Endothelial cell of umbilical vein (primary cell): Measurements from ENCODE around the gene PTPRE. TPM values are rescaled to one million over a fixed set of nuclear protein-coding genes. Genes with fewer than 3 reads are reported as not detected.

Experiments
- BruUV-seq: library from RNA; stranded (reverse); fragments of 400-500 nt; replicated peaks from 2 replicates; lab custom pipeline; 2021; lab: Mats Ljungman, UMichigan
- CTCF ChIA-PET: fragments of 300-600, 350-600 bp; sonication (Branson Sonifier 250); formaldehyde crosslinking; loops from one replicate; lab custom pipeline; 2021; ENCODE audit warnings: antibody characterized with exemption, inconsistent platforms; lab: Charles Lee
- POLR2A ChIA-PET: fragments of 300-600, 350-600 bp; sonication (Branson Sonifier 250); formaldehyde crosslinking; loops from one replicate; lab custom pipeline; 2021; ENCODE audit warnings: antibody characterized with exemption, inconsistent platforms; lab: Charles Lee
- DNase-seq: peaks from one replicate; pipeline ENCODE4 v3.0.0-alpha.2; 2011; ENCODE audit warnings: low read depth, low spot score
- FAIRE-seq: peaks from 2 replicates; lab custom pipeline; 2011; peaks lifted over from hg19 to GRCh38; lab: Jason Lieb, UNC
- H2AFZ ChIP-seq: 2 replicates; pipeline ENCODE4 v1.6.0; 2012; ENCODE audit warnings: low read depth, low read length, control low read depth, inconsistent platforms
- H3K27ac ChIP-seq: 2 replicates; pipeline ENCODE4 v1.5.1; 2011; ENCODE audit warnings: low read depth, mild to moderate bottlenecking, control low read depth, low read length, moderate library complexity; ENCODE audit not compliant: insufficient read depth
- H3K27me3 ChIP-seq, 2 experiments: 2 replicates each; pipeline versions ENCODE4 v1.6.0 to v1.6.1; 2011; ENCODE audit warnings: low read length in 2 of 2, mixed read lengths in 1 of 2; ENCODE audit not compliant: control insufficient read depth in 2 of 2, insufficient read depth in 2 of 2
- H3K36me3 ChIP-seq, 2 experiments: 2 replicates in 1 of 2; 3 replicates in 1 of 2; pipeline ENCODE4 v1.5.1; 2011; ENCODE audit warnings: low read length in 2 of 2, mild to moderate bottlenecking in 1 of 2, moderate library complexity in 1 of 2; ENCODE audit not compliant: control insufficient read depth in 2 of 2, insufficient read depth in 2 of 2; ENCODE audit errors: extremely low read depth in 1 of 2
- H3K4me1 ChIP-seq: 3 replicates; pipeline ENCODE4 v1.5.1; 2011; ENCODE audit warnings: mild to moderate bottlenecking, low read length; ENCODE audit not compliant: control insufficient read depth, insufficient read depth; ENCODE audit errors: extremely low read depth
- H3K4me2 ChIP-seq: 2 replicates; pipeline ENCODE4 v1.6.1; 2011; ENCODE audit warnings: low read length, control low read depth, mixed read lengths; ENCODE audit not compliant: insufficient read depth
- H3K4me3 ChIP-seq, 3 experiments: fragments of 200-600 bp in 1 of 3; sonication (generic), shearing (Covaris generic) in 1 of 3; replicated peaks in 1 of 3; 2 replicates each; pipeline ENCODE4 v1.5.1; 2011 to 2016; ENCODE audit warnings: control low read depth in 3 of 3, low read length in 3 of 3, mild to moderate bottlenecking in 2 of 3, inconsistent platforms in 1 of 3, low read depth in 1 of 3, moderate library complexity in 1 of 3; ENCODE audit not compliant: insufficient read depth in 1 of 3
- H3K79me2 ChIP-seq: 2 replicates; pipeline ENCODE4 v1.6.0; 2012; ENCODE audit warnings: low read length, inconsistent platforms; ENCODE audit not compliant: control insufficient read depth, insufficient read depth
- H3K9ac ChIP-seq: replicated peaks from 2 replicates; pipeline ENCODE3; 2011; ENCODE audit warnings: low read length, control low read depth; ENCODE audit not compliant: insufficient read depth; ENCODE audit errors: extremely low read depth
- H3K9me1 ChIP-seq: replicated peaks from 3 replicates; pipeline ENCODE4 v1.6.0; 2011; ENCODE audit warnings: mild to moderate bottlenecking, low read length; ENCODE audit not compliant: control insufficient read depth, insufficient read depth; ENCODE audit errors: extremely low read depth
- H3K9me3 ChIP-seq: replicated peaks from 2 replicates; pipeline ENCODE4 v1.5.1; 2012; ENCODE audit warnings: low read length, inconsistent platforms; ENCODE audit not compliant: control insufficient read depth, insufficient read depth
- H4K20me1 ChIP-seq: replicated peaks from 2 replicates; pipeline ENCODE3; 2011; ENCODE audit warnings: mild to moderate bottlenecking, low read length; ENCODE audit not compliant: control insufficient read depth, insufficient read depth; ENCODE audit errors: extremely low read depth
- EZH2 ChIP-seq: IDR thresholded peaks from 2 replicates; pipeline ENCODE4 v1.6.1; 2012; ENCODE audit warnings: borderline replicate concordance, low read depth, mild to moderate bottlenecking, moderate library complexity, low read length, inconsistent platforms; ENCODE audit not compliant: severe bottlenecking
- FOS ChIP-seq: IDR thresholded peaks from 2 replicates; pipeline ENCODE4 v1.6.1; 2011; ENCODE audit warnings: mild to moderate bottlenecking, low read length, moderate library complexity, borderline replicate concordance; ENCODE audit not compliant: insufficient read depth
- GATA2 ChIP-seq: IDR thresholded peaks from 2 replicates; pipeline ENCODE4 v1.7.0; 2011; ENCODE audit warnings: low read depth, mild to moderate bottlenecking, moderate library complexity, mixed read lengths, low read length; ENCODE audit not compliant: insufficient read length, insufficient read depth
- JUN ChIP-seq: IDR thresholded peaks from 2 replicates; pipeline ENCODE4 v1.6.1; 2011; ENCODE audit warnings: borderline replicate concordance, low read depth; ENCODE audit not compliant: insufficient read length, insufficient read depth
- MYC ChIP-seq: IDR thresholded peaks from one replicate; pipeline ENCODE4 v1.6.1; 2011; ENCODE audit warnings: mild to moderate bottlenecking, low read depth, low read length
- POLR2A ChIP-seq: IDR thresholded peaks from 2 replicates; pipeline ENCODE4 v1.6.1; 2012; ENCODE audit warnings: low read depth, mild to moderate bottlenecking, control low read depth, low read length
- POLR2AphosphoS5 ChIP-seq: IDR thresholded peaks from 2 replicates; pipeline ENCODE4 v1.6.1; 2012; ENCODE audit warnings: low read depth, mild to moderate bottlenecking, control low read depth, low read length, moderate library complexity; ENCODE audit not compliant: insufficient read depth
- dilution Hi-C: fragments of 300-500 bp; cut with MboI; formaldehyde crosslinking; loops from one replicate; pipeline ENCODE4 v1.15.0; 2019; ENCODE audit warnings: low sequenced_read_pairs; ENCODE audit not compliant: extremely low pct_ligation_motif_present
- intact Hi-C: fragments of 100-400 bp; cut with micrococcal nuclease; formaldehyde crosslinking; loops from one replicate; pipeline ENCODE4 v1.10.0; 2022
- polyA plus RNA-seq, 4 experiments: library from polyadenylated mRNA; depleted of rRNA in 3 of 4; stranded (reverse) in 3 of 4; unstranded in 1 of 4; fragments of >200 nt; gene quantifications; 2 replicates each; pipeline versions ENCODE4 v1.2.1 to v1.2.3, GENCODE V29; 2011 to 2012; ENCODE audit warnings: missing spikeins in 1 of 4
- total RNA-seq: library from RNA; stranded (reverse); gene quantifications from 2 replicates; pipeline ENCODE4 v1.2.3, GENCODE V29; 2021
- TF ChIP-seq, protein P1 (sequence below): IDR thresholded peaks from 2 replicates; pipeline ENCODE4 v1.6.1; 2011; ENCODE audit not compliant: insufficient read depth, insufficient read length
- TF ChIP-seq, protein P2 (sequence below), 2 donors: IDR thresholded peaks; 1 replicate in 1 of 2; 2 replicates in 1 of 2; pipeline ENCODE4 v1.5.1; 2011; ENCODE audit warnings: low read length in 2 of 2, mild to moderate bottlenecking in 2 of 2, moderate library complexity in 2 of 2, control low read depth in 1 of 2, inconsistent platforms in 1 of 2, low read depth in 1 of 2; ENCODE audit not compliant: insufficient read depth in 1 of 2; ENCODE audit errors: extremely low read depth in 1 of 2

The PTPRE gene
- total and polyA plus RNA-seq, 2 donors (not counting 3 experiments of a cell fraction or from before 2014, with no cell fraction given) = 37.3 to 116 TPM

DNA sequence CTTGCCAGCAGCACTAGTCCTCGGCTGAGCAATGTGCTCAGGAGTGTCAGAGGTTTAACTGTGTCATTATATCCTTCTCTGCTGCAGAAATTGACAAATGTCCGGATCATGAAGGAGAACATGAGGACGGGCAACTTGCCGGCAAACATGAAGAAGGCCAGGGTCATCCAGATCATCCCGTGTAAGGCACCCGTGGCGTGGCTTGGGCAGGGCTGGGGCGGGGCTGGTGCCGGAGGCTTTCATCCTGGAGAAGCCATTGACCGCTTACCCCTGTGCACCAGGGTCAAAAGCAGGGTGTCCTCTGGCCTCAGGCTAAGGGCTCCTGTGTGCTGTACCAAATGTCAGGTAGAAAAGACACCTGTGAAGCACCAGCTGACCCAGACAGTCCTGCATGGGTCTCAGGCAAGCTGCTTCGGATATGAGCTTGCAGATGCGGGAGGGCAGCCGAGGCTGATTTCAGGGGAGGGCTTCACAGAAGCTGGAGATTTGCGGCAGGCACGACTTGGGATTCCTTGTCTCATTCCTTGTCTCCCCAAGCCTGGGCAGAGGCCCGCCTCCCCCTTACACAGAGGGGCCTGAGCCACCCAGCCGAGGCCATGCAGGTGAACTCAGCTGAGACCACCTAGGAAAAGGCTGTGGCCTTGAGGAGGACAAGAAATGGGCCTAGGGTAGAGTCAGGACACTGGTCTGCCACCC lies 164.0 kb downstream of the PTPRE start:
- Histone ChIP-seq H3K9ac (no peak overlapping the region), H4K20me1 (no peaks in the 10 kb centered on the region), H3K4me3 (no peak overlapping the region), H3K36me3 (peaks cover 20 to 76% of the 10 kb centered on the region in 2 experiments), H3K79me2 (no peaks in the 10 kb centered on the region), H3K4me1 (peaks cover 2% of the 10 kb centered on the region), H3K9me1 (no peaks in the 10 kb centered on the region), H3K4me2 (no peak overlapping the region), H3K9me3 (no peaks in the 10 kb centered on the region), H3K27ac (no peak overlapping the region), H3K27me3 (no peaks in the 10 kb centered on the region), H2AFZ (no peak overlapping the region)
- no peak for DNase-seq
- dilution Hi-C loops (no loop called here), intact Hi-C loops (no loop called here)
- ChIA-PET POLR2A (no interaction called here), CTCF (interaction anchor here (1.3 to 4.3 kb wide), 4 partner anchors 7 to 201 kb away, joined by 3 to 108 read pairs (median 16); partner anchors contain the start of gene PTPRE)
- FAIRE-seq = no peak
- TF ChIP-seq POLR2AphosphoS5 = no peak
- TF ChIP-seq MYC = no peak
- no peak for TF ChIP-seq JUN
- no peak for TF ChIP-seq POLR2A
- TF ChIP-seq, protein P1, sequence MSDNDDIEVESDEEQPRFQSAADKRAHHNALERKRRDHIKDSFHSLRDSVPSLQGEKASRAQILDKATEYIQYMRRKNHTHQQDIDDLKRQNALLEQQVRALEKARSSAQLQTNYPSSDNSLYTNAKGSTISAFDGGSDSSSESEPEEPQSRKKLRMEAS = no peak
- TF ChIP-seq, protein P2, sequence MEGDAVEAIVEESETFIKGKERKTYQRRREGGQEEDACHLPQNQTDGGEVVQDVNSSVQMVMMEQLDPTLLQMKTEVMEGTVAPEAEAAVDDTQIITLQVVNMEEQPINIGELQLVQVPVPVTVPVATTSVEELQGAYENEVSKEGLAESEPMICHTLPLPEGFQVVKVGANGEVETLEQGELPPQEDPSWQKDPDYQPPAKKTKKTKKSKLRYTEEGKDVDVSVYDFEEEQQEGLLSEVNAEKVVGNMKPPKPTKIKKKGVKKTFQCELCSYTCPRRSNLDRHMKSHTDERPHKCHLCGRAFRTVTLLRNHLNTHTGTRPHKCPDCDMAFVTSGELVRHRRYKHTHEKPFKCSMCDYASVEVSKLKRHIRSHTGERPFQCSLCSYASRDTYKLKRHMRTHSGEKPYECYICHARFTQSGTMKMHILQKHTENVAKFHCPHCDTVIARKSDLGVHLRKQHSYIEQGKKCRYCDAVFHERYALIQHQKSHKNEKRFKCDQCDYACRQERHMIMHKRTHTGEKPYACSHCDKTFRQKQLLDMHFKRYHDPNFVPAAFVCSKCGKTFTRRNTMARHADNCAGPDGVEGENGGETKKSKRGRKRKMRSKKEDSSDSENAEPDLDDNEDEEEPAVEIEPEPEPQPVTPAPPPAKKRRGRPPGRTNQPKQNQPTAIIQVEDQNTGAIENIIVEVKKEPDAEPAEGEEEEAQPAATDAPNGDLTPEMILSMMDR (IDR thresholded peaks at IDR 0.05; ENCODE audit: extremely low read depth in 1 of 2, insufficient read depth in 1 of 2, low read depth in 1 of 2, low read length in 2 of 2) = no peak
- no peak for TF ChIP-seq FOS
- TF ChIP-seq EZH2 = no peak
- no peak for TF ChIP-seq GATA2
- no TSS peak for BruUV-seq
